HG02870 (cell line): ENCODE measurements around the gene ZCWPW2.
A peak's percentile ranks its signal among the peaks of the same experiment; 100 is the strongest.

Source experiments
- ATAC-seq: cut with Tn5 transposase; IDR thresholded peaks from one replicate; pipeline ENCODE4 v1.9.1; 2021; ENCODE audit warnings: mild to moderate bottlenecking, moderate library complexity; ENCODE audit not compliant: unreplicated experiment

The ZCWPW2 gene, protein sequence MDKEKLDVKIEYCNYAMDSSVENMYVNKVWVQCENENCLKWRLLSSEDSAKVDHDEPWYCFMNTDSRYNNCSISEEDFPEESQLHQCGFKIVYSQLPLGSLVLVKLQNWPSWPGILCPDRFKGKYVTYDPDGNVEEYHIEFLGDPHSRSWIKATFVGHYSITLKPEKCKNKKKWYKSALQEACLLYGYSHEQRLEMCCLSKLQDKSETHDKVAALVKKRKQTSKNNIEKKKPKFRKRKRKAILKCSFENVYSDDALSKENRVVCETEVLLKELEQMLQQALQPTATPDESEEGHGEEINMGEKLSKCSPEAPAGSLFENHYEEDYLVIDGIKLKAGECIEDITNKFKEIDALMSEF

DNA sequence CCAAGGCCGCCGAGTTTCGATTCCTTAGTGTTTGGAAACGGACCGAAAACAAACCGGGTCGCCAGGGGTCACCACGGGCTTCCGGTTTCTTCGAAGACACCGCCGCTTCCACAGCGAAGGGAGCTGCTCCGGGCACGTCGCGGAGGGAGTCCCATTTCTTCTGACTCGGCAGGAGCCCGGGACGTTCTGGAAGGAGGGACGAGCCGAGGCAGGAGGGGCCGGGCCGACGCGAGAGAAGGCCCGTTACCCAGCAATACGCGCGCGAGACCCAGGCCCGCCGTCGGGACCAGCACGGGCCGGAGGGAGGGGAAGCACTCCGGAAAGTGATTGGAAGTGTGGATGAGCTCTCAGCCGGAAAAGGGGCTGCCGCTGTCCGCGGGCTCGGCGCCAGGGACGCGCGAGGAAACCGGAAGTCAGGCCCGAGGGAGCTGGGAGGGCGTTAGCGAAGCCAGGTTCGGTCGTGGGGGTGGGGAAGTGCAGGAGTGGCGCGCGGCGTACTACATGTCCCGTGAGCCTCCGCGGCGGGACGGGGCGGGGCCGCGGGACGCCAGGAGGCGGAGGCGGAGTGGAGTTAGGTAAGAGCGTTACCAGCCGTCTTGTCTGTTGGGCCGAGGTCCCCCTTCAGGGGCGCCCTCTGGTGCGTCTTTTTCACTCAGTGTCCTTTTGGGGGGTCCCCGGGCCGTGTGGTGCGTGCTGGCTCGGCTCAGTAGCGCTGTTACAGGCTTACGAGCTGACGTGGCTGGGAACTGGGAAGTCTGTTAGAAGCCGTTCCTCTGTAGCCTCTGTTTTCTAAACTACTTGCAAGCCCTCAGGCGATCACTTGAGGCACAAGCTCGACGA is at the start of gene ZCWPW2, which contains the start of gene AZI2:
Gene ZCWPW2, plus strand, starts transcription at position 93 of the 840 bp plus-strand sequence. CDS start 64,348 bp downstream, outside the sequence.
Gene AZI2, minus strand, starts transcription at position 196 of the 840 bp plus-strand sequence. CDS start 8,207 bp downstream, outside the sequence.
- ATAC-seq: peak; percentile 85

DNA sequence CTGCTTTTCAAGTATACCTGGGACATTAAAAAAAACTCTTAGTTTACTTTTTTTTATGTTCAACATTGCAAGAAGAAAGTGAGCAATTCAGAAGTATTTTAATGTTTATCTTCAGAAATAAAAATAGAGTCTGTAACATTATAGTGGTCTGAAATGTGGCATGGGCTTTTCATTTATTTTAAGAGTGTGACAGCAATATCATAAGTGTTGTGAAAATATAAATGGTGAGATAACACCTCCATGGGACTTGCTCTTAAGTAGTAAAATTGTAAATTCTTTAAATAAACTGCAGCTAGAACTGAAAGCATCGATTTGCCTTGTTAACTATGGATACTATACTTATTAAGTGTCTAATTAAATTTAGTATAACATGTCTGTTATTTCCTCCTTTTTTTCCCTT is 48.8 kb upstream of the ZCWPW2 start:
- no peak for ATAC-seq

DNA sequence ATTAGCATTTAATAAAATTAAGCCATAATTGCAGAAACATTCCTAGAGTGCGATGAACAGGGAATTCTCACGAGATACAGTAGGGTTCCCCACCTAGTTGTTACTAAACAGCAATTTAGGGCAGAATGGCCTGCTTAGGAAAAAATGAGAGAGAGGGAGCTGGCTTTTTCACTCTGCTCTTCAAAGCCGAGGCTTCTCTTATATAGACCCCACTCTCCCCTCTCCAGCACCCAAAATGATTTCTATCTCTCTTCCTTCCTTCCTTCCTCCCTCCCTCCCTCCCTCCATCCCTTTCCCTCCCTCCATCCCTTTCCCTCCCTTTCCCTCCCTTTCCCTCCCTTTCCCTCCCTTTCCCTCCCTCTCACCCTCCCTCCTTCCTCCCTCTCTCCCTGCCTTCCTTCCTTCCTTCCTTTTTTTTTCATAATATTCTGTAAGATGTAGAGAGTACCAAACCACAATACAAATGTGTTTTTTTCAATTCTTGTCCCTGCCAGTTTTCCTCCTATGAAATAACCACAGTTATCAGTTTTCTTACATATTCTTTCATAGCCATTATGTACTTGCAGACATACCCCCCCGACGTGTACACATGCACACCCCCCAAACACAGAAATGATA is 48.1 kb upstream of the ZCWPW2 start:
- no peak for ATAC-seq

DNA sequence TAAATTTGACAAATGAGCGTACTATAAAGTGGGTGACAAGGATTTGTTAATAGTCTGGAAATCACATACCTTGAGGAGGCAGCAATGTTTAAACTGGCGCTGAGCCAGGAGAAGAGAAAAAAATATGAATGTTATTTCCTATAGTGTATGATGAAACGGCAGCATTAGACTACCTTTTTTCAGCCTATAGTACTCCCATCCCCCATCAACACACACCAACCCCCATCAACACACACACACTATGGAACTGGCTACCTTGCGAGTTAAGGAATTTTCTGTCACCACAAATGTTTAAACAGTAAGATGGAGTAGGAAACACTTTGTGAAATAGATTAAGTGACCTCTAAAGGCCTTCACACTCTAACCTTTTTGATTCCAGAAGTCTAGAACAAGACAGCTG is 46.8 kb upstream of the ZCWPW2 start:
- ATAC-seq: no peak

DNA sequence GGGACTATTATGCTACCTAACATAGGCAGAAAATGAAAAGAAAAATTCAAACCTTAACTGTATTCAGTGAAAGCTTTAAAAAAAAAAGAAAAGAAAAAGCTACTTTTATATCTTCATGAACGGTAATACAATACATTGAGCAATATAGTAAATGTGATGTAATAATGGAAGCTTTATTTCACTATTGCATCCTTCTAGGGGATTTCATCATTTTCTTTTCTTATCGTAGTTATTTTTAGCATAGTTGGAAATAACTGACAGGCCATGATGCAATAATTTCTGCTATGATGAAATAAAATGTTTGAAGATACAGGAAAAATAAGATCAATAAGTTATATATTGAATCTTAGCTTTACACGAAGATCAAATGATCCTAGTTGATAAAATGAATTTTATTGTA is 40.3 kb upstream of the ZCWPW2 start:
- no peak for ATAC-seq

DNA sequence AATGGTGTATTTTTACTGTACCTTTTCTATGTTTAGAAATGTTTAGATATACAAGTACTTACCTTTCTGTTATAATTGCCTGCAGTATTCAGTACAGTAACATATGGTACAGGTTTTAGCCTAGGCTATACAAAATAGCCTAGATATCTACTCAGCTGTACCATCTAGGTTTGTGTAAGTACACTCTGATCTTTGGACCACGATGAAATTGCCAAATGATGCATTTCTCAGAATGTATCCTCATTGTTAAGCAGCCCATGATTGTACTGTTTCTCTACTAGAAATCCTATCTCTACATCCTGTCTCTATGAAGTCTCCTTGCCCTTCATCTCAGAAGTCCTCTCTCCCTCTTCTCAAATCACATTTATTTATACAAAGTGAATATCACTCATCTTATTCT is 32.8 kb upstream of the ZCWPW2 start:
- no peak for ATAC-seq

DNA sequence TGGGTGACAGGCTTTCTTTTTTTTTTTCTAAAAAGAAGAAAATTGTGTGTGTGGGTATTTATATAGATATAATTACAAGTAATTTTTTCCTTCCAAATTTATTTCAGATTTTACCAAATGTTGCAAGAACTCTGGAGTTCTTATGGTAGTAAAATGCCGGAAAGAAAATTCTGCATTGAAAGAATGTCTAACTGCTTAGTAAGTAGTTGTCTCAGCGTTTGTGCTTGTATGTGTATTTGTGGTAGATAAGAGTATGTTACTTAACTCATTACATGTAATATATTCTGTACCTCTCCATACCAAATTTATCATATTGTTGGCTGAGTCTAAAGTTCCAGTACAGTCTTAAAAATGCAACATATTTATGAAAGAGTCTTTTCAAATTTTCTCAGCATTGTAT is 32.3 kb upstream of the ZCWPW2 start:
- ATAC-seq: no peak

DNA sequence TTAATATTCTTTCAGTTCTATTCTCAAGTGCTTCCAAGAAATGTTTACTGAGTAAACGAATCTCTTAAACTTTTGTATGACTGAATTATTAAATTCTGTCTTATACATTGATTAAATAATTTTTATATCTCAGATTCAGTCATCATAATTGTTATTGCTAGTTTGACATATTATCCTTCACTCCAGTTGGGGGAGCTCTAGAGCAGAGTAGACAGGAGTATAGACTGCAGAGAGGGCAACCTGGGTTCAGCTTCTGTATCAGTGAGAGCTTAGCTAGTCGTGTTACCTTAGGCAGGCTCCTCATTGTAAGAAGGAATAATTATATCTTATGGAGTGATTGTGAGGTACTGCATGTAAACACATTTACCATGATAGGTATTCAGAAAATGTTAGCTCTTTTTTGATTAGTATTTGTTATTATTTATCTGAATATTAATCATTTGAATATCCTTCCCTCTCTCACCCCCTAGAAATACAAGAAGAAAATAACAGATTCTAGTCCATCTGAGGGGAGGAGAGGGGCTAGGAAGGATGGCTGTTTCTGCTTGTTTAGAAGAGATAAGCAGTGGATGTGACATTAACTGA is 31.0 kb upstream of the ZCWPW2 start:
- ATAC-seq: peak; percentile 93

DNA sequence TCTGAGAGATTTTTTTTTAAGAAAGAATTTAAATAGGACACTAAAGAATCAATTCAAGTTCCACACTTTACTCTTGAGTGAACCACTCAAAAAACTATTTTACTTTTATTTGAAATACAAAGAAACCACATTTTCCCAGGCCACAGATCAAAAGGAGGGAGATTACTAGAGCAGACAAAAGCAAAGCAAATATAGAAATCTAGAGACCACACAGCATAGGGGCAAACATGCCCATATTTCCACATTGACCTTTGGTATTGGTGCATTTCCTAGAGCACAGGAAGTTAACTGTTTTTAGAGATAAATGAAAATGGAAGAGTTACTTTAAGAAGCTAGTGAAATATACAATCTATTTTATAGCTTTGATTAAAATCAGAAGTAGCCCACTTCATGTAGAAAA is 27.5 kb upstream of the ZCWPW2 start:
- ATAC-seq: no peak

DNA sequence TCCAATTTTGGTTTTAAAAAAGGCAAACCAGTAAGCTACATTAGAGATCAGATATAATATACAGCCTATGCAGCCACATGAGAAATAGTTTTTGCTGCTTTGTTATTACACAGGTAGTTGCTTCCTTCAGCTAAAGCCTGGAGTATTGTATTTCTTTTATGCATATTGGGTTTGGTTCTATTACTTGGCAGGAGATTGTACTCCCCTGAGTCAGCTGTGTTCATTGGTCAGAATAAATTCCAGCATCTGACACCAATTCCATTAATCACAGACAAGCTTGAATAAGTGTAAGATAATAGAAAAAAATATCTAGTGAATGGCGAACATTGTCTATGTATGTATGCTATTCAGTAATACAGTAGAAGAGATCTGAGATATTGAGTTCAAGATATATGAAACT is 26.1 kb upstream of the ZCWPW2 start:
- ATAC-seq: no peak

DNA sequence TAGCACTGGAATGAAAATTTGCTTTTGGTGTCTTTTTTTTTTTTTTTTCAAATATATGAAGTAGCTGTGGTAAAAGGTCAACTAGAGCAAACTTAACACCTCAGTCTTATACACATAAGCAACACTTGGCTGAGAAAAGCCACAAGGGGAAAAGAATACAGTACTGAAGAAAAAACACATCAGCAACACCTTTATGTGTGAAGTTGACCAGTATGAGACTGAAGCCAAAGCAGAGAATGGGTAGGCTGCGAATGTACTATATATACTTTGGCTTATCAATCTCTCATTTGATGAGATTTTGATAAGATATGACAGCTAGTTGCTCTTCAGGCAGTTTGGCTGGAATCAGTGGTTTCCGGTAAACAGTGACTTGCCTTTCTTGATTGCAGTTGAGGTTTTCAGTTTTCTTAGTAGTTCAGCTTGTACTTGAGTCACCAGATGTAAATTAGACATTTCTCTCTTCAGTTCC is 22.0 kb upstream of the ZCWPW2 start:
- peak; percentile 85 for ATAC-seq

DNA sequence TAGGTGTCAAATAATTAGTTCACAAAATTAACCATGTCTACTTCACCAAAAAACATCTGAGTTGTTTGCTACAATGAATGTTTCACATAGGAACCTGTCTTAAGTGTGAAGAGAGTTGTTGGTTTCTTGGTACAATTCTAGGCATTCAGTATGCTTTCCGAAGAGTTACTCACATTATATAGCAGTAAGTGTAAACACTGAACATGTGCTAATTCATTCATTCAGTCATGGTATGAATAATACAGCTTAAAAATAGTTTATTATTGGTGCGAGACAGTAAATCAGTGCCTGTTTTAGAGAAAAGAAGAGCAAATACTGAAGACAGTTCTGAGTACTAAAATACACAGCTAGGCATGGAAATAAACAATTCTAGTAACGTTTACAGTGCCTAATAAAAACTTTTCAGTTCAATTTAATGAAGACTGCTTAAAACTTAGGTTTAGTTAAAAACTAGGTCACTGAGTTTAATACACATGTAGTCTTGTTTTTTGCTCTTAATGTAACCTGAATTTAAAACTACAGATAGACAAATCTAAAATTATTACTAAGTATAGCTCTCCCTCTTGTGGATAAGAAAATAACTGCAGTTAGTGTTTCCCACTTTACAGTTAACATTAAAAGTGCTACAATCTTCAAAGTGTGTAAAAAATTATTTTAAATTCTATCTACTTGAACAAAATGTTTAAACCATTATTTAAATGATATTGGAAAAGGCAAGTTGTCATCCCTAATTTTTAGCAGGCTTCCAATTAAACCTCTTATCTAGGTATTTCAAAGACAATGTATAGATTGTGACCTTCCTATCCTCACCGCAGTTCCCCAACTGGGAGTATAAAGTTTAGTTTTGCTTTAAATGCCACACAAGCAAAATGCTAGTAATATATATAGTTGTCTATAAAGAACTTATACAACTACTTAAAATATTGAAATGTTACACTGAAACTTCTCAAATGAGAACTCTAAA is 20.1 kb upstream of the ZCWPW2 start:
- peak; percentile 27 for ATAC-seq

DNA sequence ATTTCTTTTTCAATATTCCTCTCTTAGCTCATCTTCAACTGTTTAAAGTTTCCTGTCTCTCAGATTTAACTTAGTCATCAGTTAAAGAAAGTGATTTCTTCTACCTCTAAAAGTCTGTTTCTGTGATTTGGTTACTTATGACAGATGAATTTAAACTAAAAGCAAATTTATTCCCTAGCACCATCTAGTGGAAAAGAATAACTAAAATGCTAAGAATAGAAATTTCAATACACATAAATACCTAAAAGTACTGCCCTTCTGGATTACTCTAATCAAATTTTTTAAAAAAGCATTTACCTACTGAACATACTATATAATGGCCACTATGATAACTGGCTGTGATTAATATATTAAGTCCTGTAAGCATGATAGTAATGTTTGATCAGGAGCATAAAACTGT is 14.0 kb upstream of the ZCWPW2 start:
- ATAC-seq: no peak

DNA sequence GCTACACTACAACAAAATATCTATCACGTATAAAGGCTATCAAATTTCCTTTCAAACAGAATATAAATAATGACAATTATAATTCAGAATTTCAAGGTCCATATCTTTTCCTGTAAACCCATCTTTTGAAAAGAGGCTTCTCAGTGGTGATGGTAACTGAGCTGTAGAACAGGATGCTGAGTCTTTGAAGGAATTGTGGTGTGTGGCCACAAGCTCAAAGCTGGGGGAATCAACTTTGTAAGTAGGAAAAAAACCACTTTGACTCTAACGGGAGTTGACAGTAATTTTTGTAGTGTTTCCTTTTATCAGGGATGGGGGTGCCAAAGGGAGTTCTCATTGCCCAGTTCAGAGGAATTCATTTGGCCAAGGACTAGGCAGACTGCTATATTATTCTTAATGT is 13.3 kb upstream of the ZCWPW2 start:
- ATAC-seq: no peak

DNA sequence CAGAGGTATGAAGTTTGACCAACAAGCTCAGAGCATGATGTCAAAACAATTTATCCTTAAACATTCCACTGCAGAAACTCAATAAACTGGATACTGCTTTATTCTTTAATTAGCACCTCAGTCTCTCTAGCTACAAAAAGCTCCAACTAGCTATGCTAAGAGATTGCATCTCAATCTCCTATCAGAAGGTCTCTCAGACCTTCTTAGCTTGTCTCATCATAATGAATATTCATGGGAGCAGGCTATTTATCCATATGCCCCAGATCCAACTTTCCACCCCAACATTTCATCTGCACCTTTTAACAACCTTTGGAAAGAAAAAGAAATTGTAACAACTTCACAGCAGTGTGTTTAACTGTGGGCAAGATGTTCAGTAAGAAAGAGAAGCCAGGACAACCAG is 11.3 kb upstream of the ZCWPW2 start:
- no peak for ATAC-seq

DNA sequence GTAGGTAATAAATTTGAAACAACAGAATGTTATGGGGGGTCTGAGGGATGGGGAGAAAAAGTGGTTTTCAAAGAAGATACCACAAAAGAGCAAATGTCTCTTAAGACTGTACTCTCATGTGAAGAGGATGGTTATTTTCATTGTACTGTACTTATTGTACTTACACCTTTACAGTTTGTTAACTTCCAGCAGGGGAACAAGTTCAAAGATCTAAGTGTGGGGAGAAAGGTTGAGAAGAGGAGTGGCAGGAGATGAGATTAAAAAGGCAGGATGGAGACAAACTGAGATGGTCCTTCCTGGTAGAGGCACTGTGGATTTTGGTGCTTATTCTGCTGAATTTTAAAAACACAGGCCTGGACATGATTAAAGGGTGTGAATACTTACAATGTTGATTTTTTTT is 5.4 kb upstream of the ZCWPW2 start:
- no peak for ATAC-seq

DNA sequence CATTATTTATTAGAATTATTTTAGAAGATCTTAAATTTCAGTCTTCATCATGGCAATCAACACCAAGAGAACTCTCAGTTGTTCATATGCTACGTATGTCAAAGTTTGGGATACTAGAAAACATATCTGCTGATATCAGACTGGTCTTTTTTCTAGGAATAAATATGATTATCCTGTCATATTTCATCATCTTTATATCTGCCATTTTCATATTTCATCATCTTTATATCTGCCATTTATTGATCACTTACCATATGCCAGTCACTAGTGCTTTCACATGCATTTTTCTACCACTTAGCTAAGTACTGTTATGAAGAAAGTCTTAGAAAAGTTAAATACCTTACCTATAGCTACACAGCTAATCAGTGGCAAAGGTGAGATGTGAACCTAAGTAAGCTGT is 2.8 kb upstream of the ZCWPW2 start:
- no peak for ATAC-seq

DNA sequence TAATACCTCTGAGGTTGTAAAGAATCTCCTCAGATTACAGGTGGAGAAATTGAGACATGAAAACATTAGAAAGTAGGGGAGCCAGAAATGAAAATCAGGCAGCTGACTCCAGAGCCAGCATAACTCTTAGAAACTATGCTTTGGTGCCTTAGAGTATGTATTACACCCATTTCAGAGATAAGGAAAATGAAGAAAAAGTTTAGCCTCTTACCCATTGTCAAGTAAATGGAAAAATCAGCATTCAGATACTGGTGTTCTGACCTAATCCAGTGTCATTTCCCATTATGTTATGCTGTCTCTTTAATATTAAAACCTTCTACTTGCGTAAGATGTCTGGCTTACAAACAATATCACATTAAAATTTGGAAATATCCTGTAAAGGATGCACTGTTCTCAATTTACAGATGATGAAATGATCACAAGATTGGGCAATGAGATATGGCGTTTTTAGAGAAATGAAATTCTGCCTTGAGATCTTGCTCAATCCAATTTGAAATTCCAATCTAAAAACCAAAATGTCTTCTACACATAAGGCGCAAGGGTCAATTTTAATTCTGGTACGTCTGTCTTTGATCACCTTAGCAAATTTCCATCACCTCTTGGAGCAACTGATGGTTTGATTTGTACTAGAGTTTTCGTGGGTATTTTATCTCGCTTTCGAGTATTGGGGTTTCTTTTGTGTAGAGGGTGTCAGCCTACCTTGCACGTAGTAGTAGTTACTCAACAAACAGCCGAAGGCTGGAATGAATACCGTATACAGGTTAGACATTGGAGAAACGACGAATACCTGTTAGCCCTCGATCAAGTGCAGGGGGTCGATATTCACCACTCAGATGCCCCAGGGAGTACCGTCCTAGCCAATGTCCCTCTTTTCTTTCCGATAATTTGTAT is 902 bp upstream of the ZCWPW2 start:
- ATAC-seq: no peak

DNA sequence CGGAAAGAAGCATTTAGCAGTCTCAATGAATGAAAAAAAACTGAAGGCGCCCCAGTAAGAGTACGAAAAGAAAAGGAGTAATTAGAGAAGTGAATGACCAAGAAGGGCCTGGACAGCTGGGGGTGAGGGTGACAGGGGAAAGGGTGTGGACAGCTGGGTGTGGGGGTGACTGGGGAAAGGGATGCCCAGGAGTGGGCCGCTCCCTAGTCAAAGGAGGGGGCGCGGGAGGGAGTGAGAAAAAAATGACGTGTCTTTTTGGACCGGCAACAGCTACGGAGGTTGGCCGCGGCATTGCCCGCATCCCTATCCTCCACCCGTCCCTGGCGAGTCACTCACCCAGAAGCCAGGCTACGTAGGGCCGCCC is 274 bp upstream of the ZCWPW2 start:
- ATAC-seq: no peak
